Measurements from ENCODE around the gene SOST. TPM values are rescaled to one million over a fixed set of nuclear protein-coding genes. Genes with fewer than 3 reads are reported as not detected.

The SOST gene
- total and polyA plus RNA-seq, 7 donors, result not detected

DNA sequence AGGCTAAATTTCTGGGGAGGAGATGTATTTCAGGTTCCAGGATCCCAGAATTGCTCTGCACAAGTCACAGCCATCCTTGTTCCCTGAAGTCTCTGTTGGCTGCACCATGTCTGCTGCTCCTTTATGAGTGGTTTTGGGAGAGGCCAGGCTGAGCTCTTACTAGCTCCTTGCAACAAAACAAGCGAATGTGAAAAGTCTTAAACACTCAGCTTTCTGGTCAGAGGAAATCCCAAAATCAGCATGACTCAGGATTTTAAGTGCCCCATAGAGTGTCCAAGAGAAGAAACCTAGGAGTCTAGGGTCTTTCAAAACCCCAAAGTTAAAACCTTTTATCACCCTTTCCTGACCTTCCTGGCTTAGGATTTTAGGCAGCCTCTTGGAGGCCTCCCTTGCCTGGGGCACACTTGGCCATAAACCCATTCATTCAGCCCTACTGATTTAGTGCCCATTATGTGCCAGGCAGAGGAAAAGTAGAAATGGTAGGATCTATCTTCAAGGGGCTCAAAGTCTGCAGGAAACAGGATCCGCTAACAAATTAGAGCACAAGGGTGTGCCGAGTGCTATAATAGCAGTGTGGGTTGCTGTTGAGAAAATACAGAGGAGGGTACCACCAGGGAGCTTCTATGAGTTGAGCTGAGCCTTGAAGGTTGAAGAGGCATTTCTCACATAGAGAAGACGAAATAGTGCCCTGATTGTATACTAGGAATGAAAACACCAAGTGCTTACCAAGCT lies 36.9 kb downstream of the SOST start:
- TF ChIP-seq, protein P1, sequence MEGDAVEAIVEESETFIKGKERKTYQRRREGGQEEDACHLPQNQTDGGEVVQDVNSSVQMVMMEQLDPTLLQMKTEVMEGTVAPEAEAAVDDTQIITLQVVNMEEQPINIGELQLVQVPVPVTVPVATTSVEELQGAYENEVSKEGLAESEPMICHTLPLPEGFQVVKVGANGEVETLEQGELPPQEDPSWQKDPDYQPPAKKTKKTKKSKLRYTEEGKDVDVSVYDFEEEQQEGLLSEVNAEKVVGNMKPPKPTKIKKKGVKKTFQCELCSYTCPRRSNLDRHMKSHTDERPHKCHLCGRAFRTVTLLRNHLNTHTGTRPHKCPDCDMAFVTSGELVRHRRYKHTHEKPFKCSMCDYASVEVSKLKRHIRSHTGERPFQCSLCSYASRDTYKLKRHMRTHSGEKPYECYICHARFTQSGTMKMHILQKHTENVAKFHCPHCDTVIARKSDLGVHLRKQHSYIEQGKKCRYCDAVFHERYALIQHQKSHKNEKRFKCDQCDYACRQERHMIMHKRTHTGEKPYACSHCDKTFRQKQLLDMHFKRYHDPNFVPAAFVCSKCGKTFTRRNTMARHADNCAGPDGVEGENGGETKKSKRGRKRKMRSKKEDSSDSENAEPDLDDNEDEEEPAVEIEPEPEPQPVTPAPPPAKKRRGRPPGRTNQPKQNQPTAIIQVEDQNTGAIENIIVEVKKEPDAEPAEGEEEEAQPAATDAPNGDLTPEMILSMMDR (IDR thresholded peaks at IDR 0.05), result no peak
- Histone ChIP-seq H3K27ac (no peak overlapping the region), H3K4me1 (peaks cover 6% of the 10 kb centered on the region), H3K9me3 (no peaks in the 10 kb centered on the region), H3K4me3 (no peak overlapping the region), H3K27me3 (ENCODE audit: insufficient read depth in 3 of 3, low read length in 2 of 3) (peaks cover 0 to 8% (median 0%) of the 10 kb centered on the region in 3 donors), H3K36me3 (ENCODE audit: insufficient read depth in 1 of 2, low read depth in 1 of 2) (no peaks in the 10 kb centered on the region)
- 94 to 95% (median 94%) methylated on average over 4 of the region's 4 CpGs for WGBS, 3 donors
- DNase-seq (no peak), ATAC-seq (no peak)
- intact Hi-C loops (cut with DNase I), result no loop called here

DNA sequence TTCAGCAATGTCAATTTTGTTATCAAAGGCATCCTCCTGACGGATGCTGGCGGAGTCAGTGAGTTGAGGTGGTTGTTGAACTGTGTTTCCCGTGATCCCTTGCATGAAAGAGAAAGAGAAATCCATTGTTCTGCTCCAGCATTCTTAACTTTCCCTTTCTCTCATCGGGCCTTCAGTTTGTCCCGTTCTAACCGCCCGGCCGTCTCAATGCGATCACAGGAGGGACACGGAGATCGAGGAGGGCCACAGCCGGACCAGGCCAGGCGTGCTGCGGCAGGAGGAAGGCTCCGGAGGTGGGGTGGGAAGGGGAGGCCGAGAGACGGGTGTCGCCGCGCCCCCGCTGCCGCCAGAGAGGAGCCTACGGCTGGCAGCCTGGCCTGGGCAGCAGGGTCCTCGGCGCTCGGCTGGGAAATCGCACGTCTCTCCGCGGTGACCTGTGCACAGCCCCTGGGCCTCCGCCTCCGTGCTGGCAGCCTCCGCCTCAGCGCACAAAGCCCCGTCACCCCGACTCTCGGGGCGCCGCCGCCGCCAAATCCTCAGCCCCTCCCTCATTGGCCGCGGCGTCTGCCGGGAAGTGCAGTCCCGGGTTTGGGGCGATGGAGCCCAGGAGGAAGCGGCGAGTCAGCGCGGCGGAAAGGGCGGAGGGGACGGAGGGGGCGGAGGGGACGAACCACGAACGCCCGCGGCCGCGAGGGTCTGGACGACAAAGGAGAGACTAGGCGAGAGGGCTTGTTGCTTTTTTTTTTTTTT lies 38.1 kb downstream of the SOST start:
- 1 to 2% (median 1%) methylated on average over 57 to 64 of the region's 64 CpGs for WGBS, 3 donors
- Histone ChIP-seq H3K36me3 (ENCODE audit: insufficient read depth in 1 of 2, low read depth in 1 of 2) (no peaks in the 10 kb centered on the region), H3K4me1 (peaks cover 6% of the 10 kb centered on the region), H3K27me3 (ENCODE audit: insufficient read depth in 3 of 3, low read length in 2 of 3) (peaks cover 0 to 16% (median 0%) of the 10 kb centered on the region in 3 donors), H3K4me3 (peak overlapping the region; percentile 78), H3K9me3 (no peaks in the 10 kb centered on the region), H3K27ac (peak overlapping the region; percentile 77)
- ATAC-seq (peak; percentile 57 to 93 (median 80)), DNase-seq (peak; percentile 83 to 84)
- TF ChIP-seq, protein P1 (IDR thresholded peaks at IDR 0.05), result no peak
- intact Hi-C loops (cut with DNase I), result no loop called here

DNA sequence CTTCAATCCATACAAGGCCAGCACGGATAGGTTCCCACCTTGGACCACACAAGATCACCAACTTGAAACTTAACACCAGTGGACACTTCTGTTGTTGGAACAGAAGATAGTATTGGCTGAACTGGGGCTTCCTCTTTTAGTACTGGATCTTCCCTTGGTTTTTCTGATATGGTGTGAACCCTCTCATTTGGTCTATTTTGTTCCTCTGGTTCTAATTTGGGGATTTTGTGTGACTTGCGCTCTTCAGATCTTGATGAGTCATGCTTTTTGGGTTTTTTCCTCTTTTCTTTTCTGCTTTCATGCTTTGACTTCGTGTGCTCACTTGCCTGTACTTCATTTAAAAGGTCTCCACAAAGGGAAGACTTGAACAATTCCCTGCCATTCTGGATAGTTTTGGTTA lies 39.0 kb downstream of the SOST start:
- H3K4me1 ChIP-seq, result peaks cover 6% of the 10 kb centered on the region
- ATAC-seq, result no peak
- TF ChIP-seq, protein P1 (IDR thresholded peaks at IDR 0.05), result no peak
- peaks cover 0 to 16% (median 0%) of the 10 kb centered on the region in 3 donors for H3K27me3 ChIP-seq (ENCODE audit: insufficient read depth in 3 of 3, low read length in 2 of 3)
- no peak overlapping the region for H3K4me3 ChIP-seq
- DNase-seq, result no peak
- intact Hi-C loops (cut with DNase I), result no loop called here
- 58 to 79% (median 64%) methylated on average over 3 of the region's 3 CpGs for WGBS, 3 donors
- no peaks in the 10 kb centered on the region for H3K9me3 ChIP-seq
- no peaks in the 10 kb centered on the region for H3K36me3 ChIP-seq (ENCODE audit: insufficient read depth in 1 of 2, low read depth in 1 of 2)
- H3K27ac ChIP-seq, result no peak overlapping the region

DNA sequence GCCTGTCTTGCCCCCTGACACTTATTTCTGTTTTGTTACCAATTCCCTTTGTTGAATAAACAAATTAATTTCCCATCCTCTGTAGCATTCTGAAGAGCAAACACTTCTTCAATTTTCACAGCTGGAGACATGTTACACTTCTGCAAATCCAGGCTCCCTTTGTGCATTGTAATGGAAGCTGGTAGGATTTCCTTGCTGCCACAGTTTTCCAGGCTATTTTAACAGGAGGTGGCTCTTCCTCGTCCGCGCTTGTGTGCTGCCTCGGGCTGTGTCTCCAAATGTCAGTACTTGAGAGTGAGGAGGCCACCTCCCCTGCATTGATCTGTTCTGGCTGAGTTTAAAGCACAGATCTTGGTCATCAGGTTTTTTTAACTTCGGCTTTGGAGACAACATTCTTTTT lies 40.0 kb downstream of the SOST start:
- Histone ChIP-seq H3K27me3 (ENCODE audit: insufficient read depth in 3 of 3, low read length in 2 of 3) (peaks cover 0 to 19% (median 0%) of the 10 kb centered on the region in 3 donors), H3K4me1 (peaks cover 12% of the 10 kb centered on the region), H3K9me3 (no peaks in the 10 kb centered on the region), H3K27ac (no peak overlapping the region), H3K4me3 (no peak overlapping the region), H3K36me3 (ENCODE audit: insufficient read depth in 1 of 2, low read depth in 1 of 2) (no peaks in the 10 kb centered on the region)
- 54 to 59% (median 54%) methylated on average over 5 of the region's 5 CpGs for WGBS, 3 donors
- no peak for ATAC-seq
- intact Hi-C loops (cut with DNase I), result no loop called here
- DNase-seq, result no peak
- TF ChIP-seq, protein P1 (IDR thresholded peaks at IDR 0.05), result no peak

All from psoas muscle (tissue), 8 donors.